ENCODE measurements around the gene CCDC197. TPM values are rescaled to one million over a fixed set of nuclear protein-coding genes. Genes with fewer than 3 reads are reported as not detected.

The CCDC197 gene
- total and polyA plus RNA-seq, 8 donors: not detected

DNA sequence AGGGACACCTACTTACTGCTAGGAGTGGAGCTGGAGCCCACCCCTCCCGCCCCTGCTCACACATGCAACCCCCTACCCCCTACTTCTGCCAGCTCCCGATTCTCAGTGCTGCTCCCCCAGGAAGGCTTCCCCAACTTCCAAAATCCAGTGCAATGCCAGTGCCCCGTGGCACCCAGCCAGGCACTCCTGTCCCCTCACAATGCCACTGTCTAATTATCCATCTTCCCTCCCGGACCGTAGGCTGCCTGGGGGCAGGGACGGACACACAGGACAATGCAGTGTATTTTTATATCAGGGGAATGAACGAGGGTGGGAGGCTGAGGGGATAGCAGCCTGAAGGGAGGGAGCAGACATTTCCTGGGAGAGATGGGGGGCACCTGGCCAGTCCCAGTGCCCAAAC lies 41.4 kb downstream of the CCDC197 start:
- TF ChIP-seq POLR2AphosphoS5 (IDR thresholded peaks at IDR 0.05): no peak
- TF ChIP-seq POLR2A (IDR thresholded peaks at IDR 0.05): no peak
- no peak for TF ChIP-seq CTCF (IDR thresholded peaks at IDR 0.05)
- TF ChIP-seq EP300 (IDR thresholded peaks at IDR 0.05): no peak
- H3K4me3 ChIP-seq: no peak overlapping the region
- no peak overlapping the region for H3K27ac ChIP-seq
- peaks cover 0 to 6% (median 2%) of the 10 kb centered on the region in 4 donors for H3K36me3 ChIP-seq
- intact Hi-C loops (cut with DNase I; ENCODE audit: low total_unique reads): no loop called here
- WGBS, 5 donors: 84 to 92% (median 87%) methylated on average over 6 to 7 of the region's 7 CpGs
- peaks cover 12 to 20% (median 15%) of the 10 kb centered on the region in 4 donors for H3K4me1 ChIP-seq
- H3K27me3 ChIP-seq: no peaks in the 10 kb centered on the region
- DNase-seq: no peak
- H3K9me3 ChIP-seq: no peaks in the 10 kb centered on the region

GRCh38 chr14:94038921-94039629 lies 42.0 kb downstream of the CCDC197 start:
- Histone ChIP-seq H3K36me3 (peaks cover 2 to 12% (median 7%) of the 10 kb centered on the region in 4 donors), H3K27me3 (no peaks in the 10 kb centered on the region), H3K9me3 (no peaks in the 10 kb centered on the region), H3K27ac (no peak overlapping the region), H3K4me3 (no peak overlapping the region), H3K4me1 (peaks cover 12 to 20% (median 15%) of the 10 kb centered on the region in 4 donors)
- intact Hi-C loops (cut with DNase I; ENCODE audit: low total_unique reads): no loop called here
- WGBS, 5 donors: 70 to 83% (median 80%) methylated on average over 11 of the region's 11 CpGs
- TF ChIP-seq EP300 (IDR thresholded peaks at IDR 0.05) (no peak), CTCF (IDR thresholded peaks at IDR 0.05) (no peak), POLR2A (IDR thresholded peaks at IDR 0.05) (no peak), POLR2AphosphoS5 (IDR thresholded peaks at IDR 0.05) (no peak)
- DNase-seq: no peak

DNA sequence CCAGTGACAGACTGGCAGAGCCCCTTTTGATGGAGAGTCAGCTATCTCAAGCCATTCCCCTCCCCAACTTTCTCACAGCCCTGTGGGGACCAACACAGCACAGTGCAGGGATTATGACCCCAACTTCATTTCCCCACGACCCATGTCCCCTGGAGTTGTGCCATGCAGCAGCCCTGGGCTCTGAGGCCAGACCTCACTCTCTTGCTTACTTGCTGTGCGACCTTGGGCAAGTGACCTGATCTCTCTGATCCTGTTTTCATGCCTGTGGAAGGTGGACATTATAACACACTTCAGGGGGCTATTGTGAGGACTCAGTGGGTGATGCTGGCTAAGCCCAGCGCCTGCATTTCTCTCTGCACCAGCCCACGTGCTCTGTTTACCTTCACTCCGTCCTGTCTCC lies 43.1 kb downstream of the CCDC197 start:
- Histone ChIP-seq H3K9me3 (no peaks in the 10 kb centered on the region), H3K27ac (no peak overlapping the region), H3K27me3 (no peaks in the 10 kb centered on the region), H3K4me3 (no peak overlapping the region), H3K4me1 (peaks cover 12 to 20% (median 15%) of the 10 kb centered on the region in 4 donors), H3K36me3 (peaks cover 4 to 24% (median 19%) of the 10 kb centered on the region in 4 donors)
- WGBS, 5 donors: 78 to 92% (median 86%) methylated on average over 4 to 5 of the region's 5 CpGs
- intact Hi-C loops (cut with DNase I; ENCODE audit: low total_unique reads): no loop called here
- no peak for DNase-seq
- TF ChIP-seq CTCF (IDR thresholded peaks at IDR 0.05) (no peak), EP300 (IDR thresholded peaks at IDR 0.05) (no peak), POLR2AphosphoS5 (IDR thresholded peaks at IDR 0.05) (no peak), POLR2A (IDR thresholded peaks at IDR 0.05) (no peak)

DNA sequence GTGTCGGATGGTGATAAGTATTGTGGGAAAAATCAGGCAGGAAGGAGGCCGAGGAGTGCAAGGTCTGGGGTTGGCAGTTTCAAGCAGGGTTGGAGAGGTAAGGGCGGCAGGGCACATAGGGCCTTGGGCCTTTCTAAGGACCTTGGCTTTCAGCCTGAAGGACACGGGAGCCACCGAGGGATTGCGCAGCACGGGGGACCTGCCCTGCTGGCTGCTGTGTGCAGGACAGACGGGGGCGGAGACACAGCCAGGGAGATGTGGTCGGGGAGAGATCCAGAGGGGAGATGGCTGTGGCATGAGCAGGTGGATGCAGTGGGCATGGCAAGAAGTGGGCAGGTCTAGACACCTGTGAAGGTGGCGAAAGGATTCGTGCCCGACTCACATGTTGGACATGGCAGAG lies 43.7 kb downstream of the CCDC197 start:
- Histone ChIP-seq H3K36me3 (peaks cover 4 to 29% (median 25%) of the 10 kb centered on the region in 4 donors), H3K27me3 (no peaks in the 10 kb centered on the region), H3K9me3 (no peaks in the 10 kb centered on the region), H3K27ac (no peak overlapping the region), H3K4me3 (no peak overlapping the region), H3K4me1 (peaks cover 12 to 20% (median 15%) of the 10 kb centered on the region in 4 donors)
- no peak for DNase-seq
- intact Hi-C loops (cut with DNase I; ENCODE audit: low total_unique reads): no loop called here
- WGBS, 5 donors: 87 to 94% (median 91%) methylated on average over 13 of the region's 13 CpGs
- TF ChIP-seq POLR2AphosphoS5 (IDR thresholded peaks at IDR 0.05) (no peak), EP300 (IDR thresholded peaks at IDR 0.05) (no peak), POLR2A (IDR thresholded peaks at IDR 0.05) (no peak), CTCF (IDR thresholded peaks at IDR 0.05) (no peak)

All from stomach (tissue), 9 donors.